ENCODE results near the gene TSPAN18. TPM values are rescaled to one million over a fixed set of nuclear protein-coding genes. Genes with fewer than 3 reads are reported as not detected.
A peak's percentile ranks its signal among the peaks of the same experiment; 100 is the strongest.

TSPAN18 gene
- total RNA-seq, 1 donor from 2014 or later: 52.8 TPM

DNA sequence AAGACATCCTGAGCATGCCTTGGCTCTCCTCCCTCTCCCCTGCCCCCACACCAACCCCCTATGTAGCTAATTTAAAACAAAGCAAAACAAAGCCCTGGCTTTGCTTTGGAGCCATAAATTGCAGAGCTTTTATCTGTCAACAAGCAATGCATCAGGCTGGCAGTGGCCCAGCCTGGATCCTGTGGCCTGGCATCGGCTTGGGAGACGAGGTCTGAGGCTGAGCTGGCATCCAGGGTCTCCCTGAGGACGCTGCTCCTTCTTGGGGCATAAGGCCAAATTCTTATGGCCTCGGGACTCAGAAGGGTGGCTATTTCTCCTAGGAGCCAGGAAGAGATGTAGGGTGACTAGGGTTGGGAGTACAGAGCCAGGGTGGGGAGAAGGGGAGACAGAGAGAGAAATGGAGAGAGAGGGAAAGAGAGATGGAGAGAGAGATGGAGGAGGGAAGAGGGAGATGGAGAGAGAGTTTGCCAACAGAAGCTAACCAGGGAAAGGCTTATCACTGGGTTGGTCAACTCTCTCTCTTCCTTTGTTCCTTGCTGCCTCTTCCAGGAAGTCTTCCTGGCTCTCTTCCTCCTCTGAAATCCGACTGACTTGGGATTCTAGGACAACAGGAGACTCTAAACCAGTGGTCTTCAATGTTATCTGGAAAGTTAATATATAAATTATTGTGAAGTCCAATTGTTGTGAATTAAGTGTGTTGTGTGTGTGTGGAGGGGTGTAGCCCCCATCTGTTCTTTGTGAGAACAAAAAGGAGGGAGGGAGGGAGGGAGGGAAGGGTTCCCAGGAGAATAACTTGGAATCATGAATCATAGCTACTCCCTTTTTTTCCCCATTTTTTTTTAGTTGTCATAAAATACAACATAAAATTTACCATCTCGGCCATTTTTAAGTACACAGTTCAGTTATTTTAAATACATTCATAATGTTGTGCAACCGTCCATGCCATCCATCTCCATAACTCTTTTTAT, 29.1 kb downstream of the TSPAN18 start:
- Mint-ChIP-seq H3K36me3 (peaks cover 6% of the 10 kb centered on the region), H3K4me1 (ENCODE audit: unreplicated experiment) (peaks cover 38% of the 10 kb centered on the region), H3K27me3 (peaks cover 3% of the 10 kb centered on the region), H3K9me3 (peaks cover 4% of the 10 kb centered on the region), H3K4me3 (no peak overlapping the region), H3K27ac (no peak overlapping the region)
- no peak for DNase-seq (ENCODE audit: extremely low spot score, unreplicated experiment)
- TF ChIP-seq CTCF (conservative IDR thresholded peaks at IDR 0.05): no peak

GRCh38 chr11:44758983-44759382, 32.2 kb downstream of the TSPAN18 start:
- DNase-seq (ENCODE audit: extremely low spot score, unreplicated experiment): no peak
- peaks cover 52% of the 10 kb centered on the region for H3K4me1 Mint-ChIP-seq (ENCODE audit: unreplicated experiment)
- no peak overlapping the region for H3K4me3 Mint-ChIP-seq
- no peaks in the 10 kb centered on the region for H3K27me3 Mint-ChIP-seq
- H3K9me3 Mint-ChIP-seq: peaks cover 4% of the 10 kb centered on the region
- no peak for TF ChIP-seq CTCF (conservative IDR thresholded peaks at IDR 0.05)
- no peak overlapping the region for H3K27ac Mint-ChIP-seq
- H3K36me3 Mint-ChIP-seq: peaks cover 6% of the 10 kb centered on the region

GRCh38 chr11:44759743-44760476, 33.1 kb downstream of the TSPAN18 start:
- Mint-ChIP-seq H3K4me1 (ENCODE audit: unreplicated experiment) (peaks cover 45% of the 10 kb centered on the region), H3K27ac (no peak overlapping the region), H3K9me3 (peaks cover 4% of the 10 kb centered on the region), H3K4me3 (no peak overlapping the region), H3K27me3 (no peaks in the 10 kb centered on the region), H3K36me3 (peaks cover 6% of the 10 kb centered on the region)
- DNase-seq (ENCODE audit: extremely low spot score, unreplicated experiment): no peak
- TF ChIP-seq CTCF (conservative IDR thresholded peaks at IDR 0.05): no peak

GRCh38 chr11:44760477-44760872, 33.7 kb downstream of the TSPAN18 start:
- Mint-ChIP-seq H3K4me1 (ENCODE audit: unreplicated experiment) (peaks cover 45% of the 10 kb centered on the region), H3K36me3 (peaks cover 6% of the 10 kb centered on the region), H3K4me3 (no peak overlapping the region), H3K9me3 (peaks cover 4% of the 10 kb centered on the region), H3K27me3 (no peaks in the 10 kb centered on the region), H3K27ac (no peak overlapping the region)
- DNase-seq (ENCODE audit: extremely low spot score, unreplicated experiment): no peak
- no peak for TF ChIP-seq CTCF (conservative IDR thresholded peaks at IDR 0.05)

- Mint-ChIP-seq H3K27ac (no peak overlapping the region), H3K4me1 (ENCODE audit: unreplicated experiment) (peaks cover 45% of the 10 kb centered on the region)
Measured at GRCh38 chr11:44760917-44761550, 34.3 kb downstream of the TSPAN18 start.

More at GRCh38 chr11:44760917-44761550, 34.3 kb downstream of the TSPAN18 start:
- peak; percentile 47 for TF ChIP-seq CTCF (conservative IDR thresholded peaks at IDR 0.05)
- Mint-ChIP-seq H3K4me3 (peak overlapping the region; percentile 25), H3K27me3 (no peaks in the 10 kb centered on the region), H3K9me3 (peaks cover 4% of the 10 kb centered on the region), H3K36me3 (peaks cover 6% of the 10 kb centered on the region)
- no peak for DNase-seq (ENCODE audit: extremely low spot score, unreplicated experiment)

Measured in type B pancreatic cell (in vitro differentiated cells).